T-helper 1 cell treated with Interleukin-12 subunit alpha and Interleukin-12 subunit beta and Interleukin-4 antibody, amounts not matched to agents 30 μg/mL and 1 μg/mL, for 36 hours (primary cell): Measurements from ENCODE around the gene TGFB2.

Experiments used
- H3K27ac Mint-ChIP-seq: one replicate; pipeline ENCODE4 v1.8.0; 2021; ENCODE audit warnings: mild to moderate bottlenecking, mixed read lengths
- H3K27me3 Mint-ChIP-seq: one replicate; pipeline ENCODE4 v1.8.0; 2021; ENCODE audit warnings: low read depth, mixed read lengths
- H3K36me3 Mint-ChIP-seq: one replicate; pipeline ENCODE4 v1.8.0; 2021; ENCODE audit warnings: low read depth, mixed read lengths
- H3K4me1 Mint-ChIP-seq: one replicate; pipeline ENCODE4 v1.8.0; 2021; ENCODE audit warnings: low read depth, mixed read lengths
- H3K4me3 Mint-ChIP-seq: one replicate; pipeline ENCODE4 v1.8.0; 2021; ENCODE audit warnings: mild to moderate bottlenecking, moderate library complexity, mixed read lengths
- H3K9me3 Mint-ChIP-seq: one replicate; pipeline ENCODE4 v1.8.0; 2021; ENCODE audit warnings: mixed read lengths

The TGFB2 gene

DNA sequence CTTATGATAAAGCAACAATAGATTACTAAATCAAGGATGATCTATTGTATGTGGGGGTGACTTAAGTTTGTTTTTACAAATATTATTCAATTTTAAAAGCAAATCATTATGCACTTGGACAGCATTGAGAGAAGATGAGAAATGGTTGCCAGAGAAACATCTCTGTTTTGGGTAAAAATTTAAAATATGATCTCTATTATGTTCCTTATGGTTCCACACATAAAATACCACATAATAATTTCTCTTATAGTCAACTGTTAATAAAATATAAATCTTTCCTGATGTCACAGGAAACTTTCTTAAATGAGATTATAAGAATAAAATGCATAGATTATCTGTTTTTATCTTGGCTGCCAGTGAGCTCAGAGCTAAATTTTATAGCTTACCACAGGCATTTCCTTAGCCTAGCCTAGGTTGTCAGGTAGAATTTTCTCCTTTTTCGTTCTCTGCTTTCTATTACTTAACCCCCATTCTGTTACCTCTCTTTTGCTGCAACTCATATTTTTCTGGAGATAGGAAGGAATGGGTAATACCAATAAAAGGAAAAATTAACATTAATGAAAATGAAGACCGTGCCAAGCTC, 109.7 kb downstream of the TGFB2 start:
- no peaks in the 10 kb centered on the region for H3K9me3 Mint-ChIP-seq
- no peak overlapping the region for H3K4me3 Mint-ChIP-seq
- H3K27me3 Mint-ChIP-seq = no peaks in the 10 kb centered on the region
- no peak overlapping the region for H3K27ac Mint-ChIP-seq
- H3K36me3 Mint-ChIP-seq = no peaks in the 10 kb centered on the region
- H3K4me1 Mint-ChIP-seq = no peaks in the 10 kb centered on the region

GRCh38 chr1:218456444-218456843, 111.3 kb downstream of the TGFB2 start:
- Mint-ChIP-seq H3K9me3 (no peaks in the 10 kb centered on the region), H3K4me1 (no peaks in the 10 kb centered on the region), H3K36me3 (no peaks in the 10 kb centered on the region), H3K27ac (no peak overlapping the region), H3K27me3 (no peaks in the 10 kb centered on the region), H3K4me3 (no peak overlapping the region)

DNA sequence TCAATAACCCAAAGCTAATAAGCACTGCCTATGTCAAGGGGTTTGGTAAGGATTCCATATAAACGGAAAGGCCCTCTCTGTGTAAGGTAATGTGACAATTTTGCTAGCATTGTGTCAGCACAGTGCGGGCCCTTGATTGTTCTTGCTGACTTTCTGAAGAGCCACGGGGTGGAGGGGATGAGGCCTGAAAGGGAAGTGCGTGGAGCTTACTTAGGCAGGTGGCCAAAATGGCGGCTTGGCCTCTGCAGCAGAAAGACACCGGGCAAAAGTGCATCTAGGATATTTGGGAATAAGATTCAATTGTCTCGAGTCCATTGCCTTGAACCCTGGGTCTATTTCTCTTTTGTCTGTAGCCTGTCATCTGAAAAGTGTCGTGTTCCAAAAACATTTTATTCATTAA, 114.3 kb downstream of the TGFB2 start:
- Mint-ChIP-seq H3K9me3 (no peaks in the 10 kb centered on the region), H3K36me3 (no peaks in the 10 kb centered on the region), H3K27me3 (no peaks in the 10 kb centered on the region), H3K4me3 (no peak overlapping the region), H3K4me1 (no peaks in the 10 kb centered on the region), H3K27ac (no peak overlapping the region)

GRCh38 chr1:218459878-218460711, 115.0 kb downstream of the TGFB2 start:
- no peak overlapping the region for H3K27ac Mint-ChIP-seq
- no peaks in the 10 kb centered on the region for H3K36me3 Mint-ChIP-seq
- no peaks in the 10 kb centered on the region for H3K9me3 Mint-ChIP-seq
- H3K27me3 Mint-ChIP-seq = no peaks in the 10 kb centered on the region
- H3K4me3 Mint-ChIP-seq = no peak overlapping the region
- H3K4me1 Mint-ChIP-seq = no peaks in the 10 kb centered on the region

- H3K4me1 Mint-ChIP-seq = no peaks in the 10 kb centered on the region
- no peaks in the 10 kb centered on the region for H3K9me3 Mint-ChIP-seq
- no peaks in the 10 kb centered on the region for H3K36me3 Mint-ChIP-seq
- no peak overlapping the region for H3K27ac Mint-ChIP-seq
- no peak overlapping the region for H3K4me3 Mint-ChIP-seq
- H3K27me3 Mint-ChIP-seq = no peaks in the 10 kb centered on the region
These were observed 116.2 kb downstream of the TGFB2 start for GRCh38 chr1:218461351-218461750.

DNA sequence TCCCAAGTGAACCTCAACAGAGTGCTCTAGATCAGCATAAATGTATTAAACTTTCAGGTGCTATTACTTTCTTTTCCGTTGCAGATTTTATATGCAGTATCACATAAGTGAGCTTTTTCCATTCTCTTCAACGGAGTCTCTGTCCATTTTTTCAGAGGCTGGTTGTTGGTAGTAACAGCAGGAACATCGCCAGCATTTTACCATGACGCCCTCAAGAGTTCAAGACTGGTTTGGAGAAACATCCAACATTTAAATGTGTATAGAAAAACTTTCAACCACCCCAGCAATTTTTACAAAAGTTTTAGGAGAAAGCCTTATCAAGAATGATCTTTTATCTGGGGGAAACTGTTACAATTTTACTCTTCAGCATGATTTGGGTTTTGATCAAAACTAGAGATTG, 117.0 kb downstream of the TGFB2 start:
- H3K36me3 Mint-ChIP-seq = no peaks in the 10 kb centered on the region
- H3K27me3 Mint-ChIP-seq = no peaks in the 10 kb centered on the region
- no peak overlapping the region for H3K4me3 Mint-ChIP-seq
- H3K27ac Mint-ChIP-seq = no peak overlapping the region
- no peaks in the 10 kb centered on the region for H3K4me1 Mint-ChIP-seq
- no peaks in the 10 kb centered on the region for H3K9me3 Mint-ChIP-seq

- no peak overlapping the region for H3K4me3 Mint-ChIP-seq
- H3K9me3 Mint-ChIP-seq = no peaks in the 10 kb centered on the region
- H3K4me1 Mint-ChIP-seq = no peaks in the 10 kb centered on the region
- H3K36me3 Mint-ChIP-seq = no peaks in the 10 kb centered on the region
- no peak overlapping the region for H3K27ac Mint-ChIP-seq
- H3K27me3 Mint-ChIP-seq = no peaks in the 10 kb centered on the region
These were observed 117.5 kb downstream of the TGFB2 start for GRCh38 chr1:218462587-218462986.

GRCh38 chr1:218463194-218464156, 118.3 kb downstream of the TGFB2 start:
- Mint-ChIP-seq H3K4me3 (no peak overlapping the region), H3K36me3 (no peaks in the 10 kb centered on the region), H3K4me1 (no peaks in the 10 kb centered on the region), H3K27ac (no peak overlapping the region), H3K9me3 (no peaks in the 10 kb centered on the region), H3K27me3 (no peaks in the 10 kb centered on the region)

DNA sequence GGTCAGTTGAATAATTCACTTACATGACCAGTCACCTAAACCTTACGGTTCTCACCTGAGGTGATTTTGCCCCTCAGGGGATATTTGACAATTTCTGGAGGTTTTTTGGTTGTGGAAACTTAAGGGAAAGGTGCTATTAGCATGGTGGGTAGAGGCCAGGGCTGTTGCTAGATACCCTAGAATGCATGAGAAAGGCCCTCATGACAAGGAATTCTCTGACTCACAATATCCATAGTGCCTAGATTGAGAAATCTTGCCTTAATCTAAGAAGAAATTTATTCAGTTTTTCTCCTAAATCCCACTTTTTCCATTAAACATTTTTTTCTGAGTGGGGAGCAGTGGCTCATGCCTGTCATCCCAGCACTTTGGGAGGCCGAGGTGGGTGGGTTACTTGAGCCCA, 119.7 kb downstream of the TGFB2 start:
- Mint-ChIP-seq H3K36me3 (no peaks in the 10 kb centered on the region), H3K9me3 (no peaks in the 10 kb centered on the region), H3K27me3 (no peaks in the 10 kb centered on the region), H3K27ac (no peak overlapping the region), H3K4me1 (no peaks in the 10 kb centered on the region), H3K4me3 (no peak overlapping the region)

- Mint-ChIP-seq H3K9me3 (no peaks in the 10 kb centered on the region), H3K27me3 (no peaks in the 10 kb centered on the region), H3K4me3 (no peak overlapping the region), H3K4me1 (no peaks in the 10 kb centered on the region), H3K36me3 (no peaks in the 10 kb centered on the region), H3K27ac (no peak overlapping the region)
These were observed 121.3 kb downstream of the TGFB2 start for GRCh38 chr1:218466341-218467010.

DNA sequence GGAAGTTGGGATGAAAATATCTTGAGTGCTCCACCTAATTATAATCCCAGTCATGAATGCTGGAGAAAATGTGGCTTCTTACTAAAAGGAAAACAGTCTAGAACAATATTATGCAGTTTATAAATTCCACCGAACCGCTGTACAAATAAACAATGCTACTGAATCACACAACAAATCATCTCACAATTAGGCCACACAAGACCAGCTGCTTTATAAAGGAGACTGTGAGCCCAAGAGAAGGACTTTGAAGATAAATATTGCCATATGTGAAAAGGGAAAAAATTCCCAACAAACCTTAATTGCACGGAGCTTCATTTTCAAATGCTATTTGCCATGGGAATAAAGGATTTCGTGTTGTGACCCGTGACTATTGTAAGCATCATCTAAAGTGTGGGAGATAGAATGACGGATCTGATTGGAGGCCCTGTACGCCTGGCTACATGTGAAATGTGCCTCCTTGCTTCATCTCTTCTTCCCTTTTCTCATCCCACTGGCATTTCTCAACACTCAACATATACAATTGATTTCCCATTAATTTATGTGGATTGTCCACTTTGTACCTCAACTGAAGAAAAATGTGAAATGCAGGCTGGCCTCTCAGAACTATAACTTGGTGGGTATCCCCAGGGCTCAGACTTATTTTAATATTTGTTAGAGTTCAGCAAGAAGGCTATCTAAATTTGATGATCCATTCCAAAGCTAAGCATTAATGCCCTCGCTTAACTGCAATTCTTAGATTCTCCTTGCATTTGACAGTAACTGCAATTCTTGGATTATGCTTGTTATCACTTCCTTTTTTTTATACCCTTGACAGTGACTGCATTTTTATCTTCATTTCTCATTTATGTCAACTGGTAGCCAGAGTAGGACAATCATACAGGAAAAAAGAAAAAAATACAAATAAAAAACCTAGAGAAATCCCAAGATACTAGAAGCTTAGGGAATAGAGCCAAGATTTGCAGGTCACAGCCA, 122.3 kb downstream of the TGFB2 start:
- H3K27ac Mint-ChIP-seq = no peak overlapping the region

GRCh38 chr1:218468711-218469110, 123.6 kb downstream of the TGFB2 start:
- H3K4me1 Mint-ChIP-seq = no peaks in the 10 kb centered on the region

More for the DNA sequence above, 122.3 kb downstream of the TGFB2 start:
- Mint-ChIP-seq H3K9me3 (no peaks in the 10 kb centered on the region), H3K4me3 (no peak overlapping the region), H3K36me3 (no peaks in the 10 kb centered on the region), H3K27me3 (no peaks in the 10 kb centered on the region), H3K4me1 (no peaks in the 10 kb centered on the region)

GRCh38 chr1:218472885-218473284, 127.7 kb downstream of the TGFB2 start:
- Mint-ChIP-seq H3K36me3 (no peaks in the 10 kb centered on the region), H3K4me1 (peaks cover 1% of the 10 kb centered on the region), H3K27me3 (no peaks in the 10 kb centered on the region), H3K9me3 (no peaks in the 10 kb centered on the region), H3K4me3 (no peak overlapping the region), H3K27ac (no peak overlapping the region)

More at GRCh38 chr1:218468711-218469110, 123.6 kb downstream of the TGFB2 start:
- Mint-ChIP-seq H3K27ac (no peak overlapping the region), H3K27me3 (no peaks in the 10 kb centered on the region), H3K9me3 (no peaks in the 10 kb centered on the region), H3K36me3 (no peaks in the 10 kb centered on the region), H3K4me3 (no peak overlapping the region)
